Sigmoid colon (tissue), 3 donors: ENCODE results near the gene ARPC5L.

Experiments
- CTCF ChIP-seq, 4 experiments: fragments of 450-650 bp in 3 of 4; fragments of 200-600 bp in 1 of 4; IDR thresholded peaks; one replicate each; pipeline ENCODE4 v1.5.1; 2016 to 2019; ENCODE audit warnings: antibody characterized with exemption in 4 of 4, mild to moderate bottlenecking in 3 of 4, moderate library complexity in 2 of 4
- POLR2A ChIP-seq, 2 donors: fragments of 450-650 bp; IDR thresholded peaks; one replicate each; pipeline ENCODE4 v1.6.1; 2016; ENCODE audit warnings: antibody characterized with exemption in 2 of 2, mild to moderate bottlenecking in 2 of 2, moderate library complexity in 2 of 2

- TF ChIP-seq POLR2A (IDR thresholded peaks at IDR 0.05) (no peak), CTCF (IDR thresholded peaks at IDR 0.05) (no peak)
Observed at GRCh38 chr9:124875501-124875900, 13.6 kb downstream of the ARPC5L start.
